GM23338 (cell line): ENCODE data around the gene RELB. TPM values are rescaled to one million over a fixed set of nuclear protein-coding genes. Genes with fewer than 3 reads are reported as not detected.

ENCODE experiments used
- ATAC-seq: fragments of 200-7000 bp; cut with Tn5 transposase; 3 replicates; pipeline ENCODE4 v1.9.1; 2020
- DNase-seq: peaks from one replicate; pipeline ENCODE4 v3.0.0-alpha.2; 2015; ENCODE audit warnings: low spot score
- H2AFZ ChIP-seq: fragments of 200-600 bp; sonication (generic); 2 replicates; pipeline ENCODE4 v1.8.0; 2016; ENCODE audit warnings: antibody characterized with exemption, mild to moderate bottlenecking, moderate library complexity
- H3F3A ChIP-seq: fragments of 200-600 bp; sonication (generic); replicated peaks from 2 replicates; pipeline ENCODE4 v1.8.0; 2017; ENCODE audit warnings: antibody characterized with exemption, mixed run types, low read depth
- H3K27ac ChIP-seq: fragments of 200-600 bp; sonication (generic); 2 replicates; pipeline ENCODE4 v1.6.1; 2016; ENCODE audit warnings: low read depth
- H3K27me3 ChIP-seq: fragments of 200-600 bp; sonication (generic); 2 replicates; pipeline ENCODE4 v1.8.0; 2016; ENCODE audit warnings: mild to moderate bottlenecking, mixed run types, moderate library complexity; ENCODE audit not compliant: insufficient read depth
- H3K36me3 ChIP-seq: fragments of 200-600 bp; sonication (generic); 2 replicates; pipeline ENCODE4 v1.8.0; 2016; ENCODE audit warnings: mild to moderate bottlenecking; ENCODE audit not compliant: insufficient read depth
- H3K4me1 ChIP-seq: fragments of 200-600 bp; sonication (generic); 2 replicates; pipeline ENCODE4 v1.8.0; 2016; ENCODE audit warnings: mild to moderate bottlenecking, moderate library complexity; ENCODE audit not compliant: insufficient read depth
- H3K4me2 ChIP-seq: fragments of 200-600 bp; sonication (generic); 2 replicates; pipeline ENCODE4 v1.7.1; 2017; ENCODE audit warnings: mixed run types
- H3K4me3 ChIP-seq: fragments of 200-600 bp; sonication (generic); 2 replicates; pipeline ENCODE4 v1.6.1; 2016; ENCODE audit warnings: mixed run types
- H3K79me2 ChIP-seq: fragments of 200-600 bp; sonication (generic); replicated peaks from 2 replicates; pipeline ENCODE4 v1.8.0; 2017; ENCODE audit warnings: mild to moderate bottlenecking; ENCODE audit not compliant: insufficient read depth
- H3K9me2 ChIP-seq: fragments of 200-600 bp; sonication (generic); 2 replicates; pipeline ENCODE4 v1.8.0; 2017; ENCODE audit not compliant: insufficient read depth
- H4K20me1 ChIP-seq: fragments of 200-600 bp; sonication (generic); replicated peaks from 2 replicates; pipeline ENCODE4 v1.8.0; 2017; ENCODE audit warnings: mild to moderate bottlenecking; ENCODE audit not compliant: insufficient read depth
- H3K27ac Mint-ChIP-seq: 2 replicates; pipeline ENCODE4 v1.8.0; 2020; ENCODE audit warnings: inconsistent platforms, mild to moderate bottlenecking, moderate library complexity, mixed read lengths
- H3K27me3 Mint-ChIP-seq: 3 replicates; pipeline ENCODE4 v1.8.0; 2022; ENCODE audit warnings: low read depth, mild to moderate bottlenecking, moderate library complexity, mixed read lengths, inconsistent platforms; ENCODE audit not compliant: insufficient read depth, poor library complexity
- H3K36me3 Mint-ChIP-seq: 3 replicates; pipeline ENCODE4 v1.8.0; 2021; ENCODE audit warnings: low read depth, mild to moderate bottlenecking, inconsistent platforms, moderate library complexity, mixed read lengths
- H3K4me1 Mint-ChIP-seq: 3 replicates; pipeline ENCODE4 v1.8.0; 2020; ENCODE audit warnings: mild to moderate bottlenecking, inconsistent platforms, mixed read lengths
- H3K4me3 Mint-ChIP-seq: 3 replicates; pipeline ENCODE4 v1.8.0; 2021; ENCODE audit warnings: moderate library complexity, mild to moderate bottlenecking, inconsistent platforms, mixed read lengths
- H3K9me3 Mint-ChIP-seq: 3 replicates; pipeline ENCODE4 v1.8.0; 2020; ENCODE audit warnings: moderate library complexity, mild to moderate bottlenecking, inconsistent platforms, mixed read lengths
- EZH2phosphoT487 ChIP-seq: fragments of 200-600 bp; sonication (generic); IDR thresholded peaks from one replicate; pipeline ENCODE4 v1.8.1; 2018; ENCODE audit warnings: antibody characterized with exemption; ENCODE audit not compliant: unreplicated experiment
- JUNB ChIP-seq: IDR thresholded peaks from one replicate; pipeline ENCODE4 v1.6.1; 2016; ENCODE audit warnings: antibody characterized with exemption; ENCODE audit not compliant: unreplicated experiment
- NANOG ChIP-seq: IDR thresholded peaks from 2 replicates; pipeline ENCODE4 v1.6.1; 2016; ENCODE audit warnings: antibody characterized with exemption, borderline replicate concordance
- STAT1 ChIP-seq: IDR thresholded peaks from one replicate; pipeline ENCODE4 v1.6.1; 2016; ENCODE audit warnings: antibody characterized with exemption; ENCODE audit not compliant: unreplicated experiment
- ZNF114 ChIP-seq: fragments of 250-450 bp; sonication (Bioruptor Pico); IDR thresholded peaks from 2 replicates; pipeline ENCODE4 v1.5.0; 2020; ENCODE audit warnings: mild to moderate bottlenecking, moderate library complexity
- ZNF331 ChIP-seq: fragments of 250-450 bp; sonication (Bioruptor Pico); IDR thresholded peaks from 2 replicates; pipeline ENCODE4 v1.5.0; 2020; ENCODE audit warnings: low read depth, mild to moderate bottlenecking, moderate library complexity
- polyA plus RNA-seq: library from polyadenylated mRNA; unstranded; fragments of >200 nt; fragmentation: Nextera tagmentation; extraction: Ambion mirVana; gene quantifications from 2 replicates; pipeline ENCODE4 v1.2.1, GENCODE V29; 2016
- total RNA-seq: library from RNA; depleted of rRNA; stranded (reverse); fragments of >200 nt; shearing (Covaris generic); gene quantifications from 2 replicates; pipeline ENCODE4 v1.2.3, GENCODE V29; 2014
- TF ChIP-seq, protein P1 (sequence below): IDR thresholded peaks from one replicate; pipeline ENCODE4 v1.6.1; 2018; ENCODE audit warnings: antibody characterized with exemption; ENCODE audit not compliant: unreplicated experiment
- TF ChIP-seq, protein P2 (sequence below): fragments of 250-450 bp; sonication (Bioruptor Pico); IDR thresholded peaks from 2 replicates; pipeline ENCODE4 v1.5.0; 2020; ENCODE audit warnings: mild to moderate bottlenecking, moderate library complexity

RELB gene
- total and polyA plus RNA-seq, 2 experiments from 2014 or later: 7.9 to 13.1 TPM

DNA sequence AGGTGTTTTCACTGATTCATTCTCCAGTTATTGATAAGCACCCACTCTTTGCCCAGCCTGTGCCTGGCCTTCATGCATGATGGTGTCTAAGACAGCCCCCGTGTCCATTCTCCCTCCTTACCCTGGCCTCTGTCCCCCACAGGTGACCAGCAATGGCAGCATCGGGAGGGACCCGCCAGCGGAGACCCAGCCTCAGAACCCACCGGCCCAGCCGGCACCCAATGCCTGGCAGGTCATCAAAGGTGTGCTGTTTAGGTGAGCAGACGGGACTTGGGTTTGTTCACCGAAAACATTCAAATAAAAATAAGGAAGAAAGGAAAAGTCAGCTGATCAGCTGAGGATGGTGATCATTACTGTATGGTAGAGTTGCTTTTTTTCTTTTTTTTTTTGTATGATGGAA lies 39.4 kb upstream of the RELB start:
- Mint-ChIP-seq H3K27ac (no peak overlapping the region), H3K27me3 (peaks cover 2% of the 10 kb centered on the region), H3K4me1 (peaks cover 10% of the 10 kb centered on the region), H3K9me3 (no peaks in the 10 kb centered on the region; the same call in 2 of the 3 replicates), H3K4me3 (no peak overlapping the region), H3K36me3 (peaks cover 30% of the 10 kb centered on the region)
- H3K9me2 ChIP-seq: no peaks in the 10 kb centered on the region
- H3K79me2 ChIP-seq: peaks cover 48% of the 10 kb centered on the region
- H3K27me3 ChIP-seq: no peaks in the 10 kb centered on the region
- no peak overlapping the region for H2AFZ ChIP-seq
- no peak overlapping the region for H3K27ac ChIP-seq
- TF ChIP-seq ZNF331 (CRISPR knock-in tag) (no peak), NANOG (no peak), STAT1 (no peak), EZH2phosphoT487 (no peak), ZNF114 (CRISPR knock-in tag) (no peak), JUNB (no peak)
- TF ChIP-seq, protein P1, sequence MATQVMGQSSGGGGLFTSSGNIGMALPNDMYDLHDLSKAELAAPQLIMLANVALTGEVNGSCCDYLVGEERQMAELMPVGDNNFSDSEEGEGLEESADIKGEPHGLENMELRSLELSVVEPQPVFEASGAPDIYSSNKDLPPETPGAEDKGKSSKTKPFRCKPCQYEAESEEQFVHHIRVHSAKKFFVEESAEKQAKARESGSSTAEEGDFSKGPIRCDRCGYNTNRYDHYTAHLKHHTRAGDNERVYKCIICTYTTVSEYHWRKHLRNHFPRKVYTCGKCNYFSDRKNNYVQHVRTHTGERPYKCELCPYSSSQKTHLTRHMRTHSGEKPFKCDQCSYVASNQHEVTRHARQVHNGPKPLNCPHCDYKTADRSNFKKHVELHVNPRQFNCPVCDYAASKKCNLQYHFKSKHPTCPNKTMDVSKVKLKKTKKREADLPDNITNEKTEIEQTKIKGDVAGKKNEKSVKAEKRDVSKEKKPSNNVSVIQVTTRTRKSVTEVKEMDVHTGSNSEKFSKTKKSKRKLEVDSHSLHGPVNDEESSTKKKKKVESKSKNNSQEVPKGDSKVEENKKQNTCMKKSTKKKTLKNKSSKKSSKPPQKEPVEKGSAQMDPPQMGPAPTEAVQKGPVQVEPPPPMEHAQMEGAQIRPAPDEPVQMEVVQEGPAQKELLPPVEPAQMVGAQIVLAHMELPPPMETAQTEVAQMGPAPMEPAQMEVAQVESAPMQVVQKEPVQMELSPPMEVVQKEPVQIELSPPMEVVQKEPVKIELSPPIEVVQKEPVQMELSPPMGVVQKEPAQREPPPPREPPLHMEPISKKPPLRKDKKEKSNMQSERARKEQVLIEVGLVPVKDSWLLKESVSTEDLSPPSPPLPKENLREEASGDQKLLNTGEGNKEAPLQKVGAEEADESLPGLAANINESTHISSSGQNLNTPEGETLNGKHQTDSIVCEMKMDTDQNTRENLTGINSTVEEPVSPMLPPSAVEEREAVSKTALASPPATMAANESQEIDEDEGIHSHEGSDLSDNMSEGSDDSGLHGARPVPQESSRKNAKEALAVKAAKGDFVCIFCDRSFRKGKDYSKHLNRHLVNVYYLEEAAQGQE: no peak
- TF ChIP-seq, protein P2, sequence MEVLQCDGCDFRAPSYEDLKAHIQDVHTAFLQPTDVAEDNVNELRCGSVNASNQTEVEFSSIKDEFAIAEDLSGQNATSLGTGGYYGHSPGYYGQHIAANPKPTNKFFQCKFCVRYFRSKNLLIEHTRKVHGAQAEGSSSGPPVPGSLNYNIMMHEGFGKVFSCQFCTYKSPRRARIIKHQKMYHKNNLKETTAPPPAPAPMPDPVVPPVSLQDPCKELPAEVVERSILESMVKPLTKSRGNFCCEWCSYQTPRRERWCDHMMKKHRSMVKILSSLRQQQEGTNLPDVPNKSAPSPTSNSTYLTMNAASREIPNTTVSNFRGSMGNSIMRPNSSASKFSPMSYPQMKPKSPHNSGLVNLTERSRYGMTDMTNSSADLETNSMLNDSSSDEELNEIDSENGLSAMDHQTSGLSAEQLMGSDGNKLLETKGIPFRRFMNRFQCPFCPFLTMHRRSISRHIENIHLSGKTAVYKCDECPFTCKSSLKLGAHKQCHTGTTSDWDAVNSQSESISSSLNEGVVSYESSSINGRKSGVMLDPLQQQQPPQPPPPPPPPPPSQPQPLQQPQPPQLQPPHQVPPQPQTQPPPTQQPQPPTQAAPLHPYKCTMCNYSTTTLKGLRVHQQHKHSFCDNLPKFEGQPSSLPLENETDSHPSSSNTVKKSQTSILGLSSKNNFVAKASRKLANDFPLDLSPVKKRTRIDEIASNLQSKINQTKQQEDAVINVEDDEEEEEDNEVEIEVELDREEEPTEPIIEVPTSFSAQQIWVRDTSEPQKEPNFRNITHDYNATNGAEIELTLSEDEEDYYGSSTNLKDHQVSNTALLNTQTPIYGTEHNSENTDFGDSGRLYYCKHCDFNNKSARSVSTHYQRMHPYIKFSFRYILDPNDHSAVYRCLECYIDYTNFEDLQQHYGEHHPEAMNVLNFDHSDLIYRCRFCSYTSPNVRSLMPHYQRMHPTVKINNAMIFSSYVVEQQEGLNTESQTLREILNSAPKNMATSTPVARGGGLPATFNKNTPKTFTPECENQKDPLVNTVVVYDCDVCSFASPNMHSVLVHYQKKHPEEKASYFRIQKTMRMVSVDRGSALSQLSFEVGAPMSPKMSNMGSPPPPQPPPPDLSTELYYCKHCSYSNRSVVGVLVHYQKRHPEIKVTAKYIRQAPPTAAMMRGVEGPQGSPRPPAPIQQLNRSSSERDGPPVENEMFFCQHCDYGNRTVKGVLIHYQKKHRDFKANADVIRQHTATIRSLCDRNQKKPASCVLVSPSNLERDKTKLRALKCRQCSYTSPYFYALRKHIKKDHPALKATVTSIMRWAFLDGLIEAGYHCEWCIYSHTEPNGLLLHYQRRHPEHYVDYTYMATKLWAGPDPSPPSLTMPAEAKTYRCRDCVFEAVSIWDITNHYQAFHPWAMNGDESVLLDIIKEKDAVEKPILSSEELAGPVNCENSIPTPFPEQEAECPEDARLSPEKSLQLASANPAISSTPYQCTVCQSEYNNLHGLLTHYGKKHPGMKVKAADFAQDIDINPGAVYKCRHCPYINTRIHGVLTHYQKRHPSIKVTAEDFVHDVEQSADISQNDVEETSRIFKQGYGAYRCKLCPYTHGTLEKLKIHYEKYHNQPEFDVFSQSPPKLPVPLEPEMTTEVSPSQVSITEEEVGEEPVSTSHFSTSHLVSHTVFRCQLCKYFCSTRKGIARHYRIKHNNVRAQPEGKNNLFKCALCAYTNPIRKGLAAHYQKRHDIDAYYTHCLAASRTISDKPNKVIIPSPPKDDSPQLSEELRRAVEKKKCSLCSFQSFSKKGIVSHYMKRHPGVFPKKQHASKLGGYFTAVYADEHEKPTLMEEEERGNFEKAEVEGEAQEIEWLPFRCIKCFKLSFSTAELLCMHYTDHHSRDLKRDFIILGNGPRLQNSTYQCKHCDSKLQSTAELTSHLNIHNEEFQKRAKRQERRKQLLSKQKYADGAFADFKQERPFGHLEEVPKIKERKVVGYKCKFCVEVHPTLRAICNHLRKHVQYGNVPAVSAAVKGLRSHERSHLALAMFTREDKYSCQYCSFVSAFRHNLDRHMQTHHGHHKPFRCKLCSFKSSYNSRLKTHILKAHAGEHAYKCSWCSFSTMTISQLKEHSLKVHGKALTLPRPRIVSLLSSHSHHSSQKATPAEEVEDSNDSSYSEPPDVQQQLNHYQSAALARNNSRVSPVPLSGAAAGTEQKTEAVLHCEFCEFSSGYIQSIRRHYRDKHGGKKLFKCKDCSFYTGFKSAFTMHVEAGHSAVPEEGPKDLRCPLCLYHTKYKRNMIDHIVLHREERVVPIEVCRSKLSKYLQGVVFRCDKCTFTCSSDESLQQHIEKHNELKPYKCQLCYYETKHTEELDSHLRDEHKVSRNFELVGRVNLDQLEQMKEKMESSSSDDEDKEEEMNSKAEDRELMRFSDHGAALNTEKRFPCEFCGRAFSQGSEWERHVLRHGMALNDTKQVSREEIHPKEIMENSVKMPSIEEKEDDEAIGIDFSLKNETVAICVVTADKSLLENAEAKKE (CRISPR knock-in tag): no peak
- no peaks in the 10 kb centered on the region; the same call in 1 of the 2 replicates for H3K4me1 ChIP-seq
- H3K36me3 ChIP-seq: 0 out of 2 replicates have a peak, but pooled peaks cover 11% of the 10 kb centered on the region
- no peak overlapping the region for H3K4me2 ChIP-seq
- no peak overlapping the region for H3K4me3 ChIP-seq
- H3F3A ChIP-seq: 0 out of 2 replicates have a peak, but pooled peaks cover 4% of the 10 kb centered on the region
- peaks cover 10% of the 10 kb centered on the region for H4K20me1 ChIP-seq
- DNase-seq (no peak), ATAC-seq (no peak)
